Heart left ventricle (tissue), 13 donors: ENCODE data around the gene PRDM5.

Source experiments
- CTCF ChIP-seq, 12 donors: fragments of 200-600 bp; sonication (generic) in 4 of 12; IDR thresholded peaks; one replicate each; pipeline versions ENCODE4 v1.5.0 to v1.8.0; 2018 to 2022; ENCODE audit warnings: antibody characterized with exemption in 12 of 12, mild to moderate bottlenecking in 5 of 12
- POLR2A ChIP-seq, 2 donors: fragments of 450-650 bp; IDR thresholded peaks; one replicate each; pipeline ENCODE4 v1.6.1; 2017; ENCODE audit warnings: antibody characterized with exemption in 2 of 2, mild to moderate bottlenecking in 2 of 2, moderate library complexity in 2 of 2
- donor health status: ischemic (EF 13 %, LVEDD 7.1; RV severe dilation, severe dysfunction).
- donor health status: DM: no; HTN: yes; CAD: no.
- donor health status: DM: no; HTN: no; CAD: no.
- donor health status: ischemic (EF 25% LVEDD 6.9; RV normal size, moderate dysfunction).
- donor health status: ischemic (EF 25% LVEDD 5.7; RV mildly dilated, moderate dysfunction).
- donor health status: ischemic (EF 35%, LVEDD 5.7; RV mildly dilated, moderate dysfunction).
- donor health status: nonischemic (EF 11% LVEDD 7.7; RV severe dilation, severe dysfunction).
- donor health status: DM: yes; HTN: yes; CAD: no.
- donor health status: PGD.
- donor health status: ischemic (EF 29% LVEDD 5.4; RV normal size, mild dysfunction).
- donor health status: nonischemic (EF 23%, LVEDD 6.1; RV moderate dilation, normal function).

GRCh38 chr4:120927801-120928409 lies 5.4 kb upstream of the PRDM5 start:
- TF ChIP-seq CTCF (IDR thresholded peaks at IDR 0.05) (no peak), POLR2A (IDR thresholded peaks at IDR 0.05) (no peak)
